ENCODE data around the gene SRSF10. TPM values are rescaled to one million over a fixed set of nuclear protein-coding genes. Genes with fewer than 3 reads are reported as not detected.

The SRSF10 gene
- 10 to 100 TPM; 40.7 to 65.8 (median 52.8) TPM for total RNA-seq
- polyA plus RNA-seq = 10 to 100 TPM; 32.9 to 70.2 TPM
- long read RNA-seq, donor 1, partial matches to known transcripts = 3 of 13 reads
- long read RNA-seq, donor 1, other reads (novel, unspliced or antisense) = 10 of 13 reads
- long read RNA-seq, donor 2, partial matches to known transcripts = 4 of 18 reads
- long read RNA-seq, donor 2, other reads (novel, unspliced or antisense) = 10 of 18 reads
- long read RNA-seq, donor 3, partial matches to known transcripts = 4 of 23 reads
- long read RNA-seq, donor 3, other reads (novel, unspliced or antisense) = 17 of 23 reads

GRCh38 chr1:23979881-23980727 is at the start of gene SRSF10:
Gene SRSF10, minus strand, starts transcription at chr1:23980327. Its CDS starts 72 bp downstream, at chr1:23980255.
- intact Hi-C loops (cut with DNase I) = loop anchor here (1.0 to 5.0 kb wide), 10 partner anchors 19 to 49 kb away; no protein-coding TSS in a partner anchor
- peak; percentile 98 for DNase-seq
- H3K36me3 ChIP-seq = peaks cover 0 to 33% (median 0%) of the 10 kb centered on the region in 9 donors
- no peaks in the 10 kb centered on the region for H3K27me3 ChIP-seq
- H3K4me3 ChIP-seq = peak within 1 kb of the TSS; percentile 64 to 96 (median 86)
- peaks cover 4 to 57% (median 49%) of the 10 kb centered on the region in 9 donors for H3K4me1 ChIP-seq
- H3K27ac ChIP-seq = peak within 1 kb of the TSS; percentile 63 to 99 (median 96)
- TF ChIP-seq CTCF (IDR thresholded peaks at IDR 0.05) = peak in 8 of 9 donors; percentile 18 to 81 (median 35)
- H3K9me3 ChIP-seq = no peaks in the 10 kb centered on the region
- 1% methylated on average over 84 of the region's 84 CpGs for WGBS, 2 donors
- peak; percentile 99 to 100 (median 99) for ATAC-seq

DNA sequence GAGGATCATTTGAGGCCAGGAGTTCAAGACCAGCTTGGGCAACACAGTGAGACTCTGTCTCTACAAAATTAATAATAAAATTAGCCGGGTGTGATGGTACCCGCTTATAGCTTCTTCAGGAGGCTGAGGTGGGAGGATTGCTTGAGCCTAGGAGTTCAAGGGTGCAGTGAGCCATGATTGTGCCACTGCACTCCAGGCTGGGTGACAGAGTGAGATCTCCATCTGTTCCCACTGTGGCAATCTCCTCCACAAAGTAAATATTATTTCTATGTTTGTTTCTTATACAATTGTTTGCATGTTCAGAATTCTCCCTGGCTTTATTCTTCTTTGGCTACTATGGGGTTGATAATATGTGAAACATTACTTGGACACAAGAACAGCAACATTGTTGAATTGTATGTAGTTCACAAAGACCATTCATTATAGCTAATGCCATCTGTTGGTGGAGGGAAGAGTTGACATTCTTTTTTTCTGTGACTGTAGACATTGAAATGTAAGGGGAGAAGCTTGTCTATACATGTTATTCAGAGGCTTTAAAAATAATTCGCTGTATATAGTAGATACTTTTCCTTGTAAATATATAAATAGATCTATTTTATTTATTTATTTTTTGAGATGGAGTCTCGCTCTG is 47.8 kb upstream of the SRSF10 start:
- H3K4me3 ChIP-seq = no peak overlapping the region
- intact Hi-C loops (cut with DNase I) = loop anchor here in 8 of 10 donors (1.0 to 10.0 kb wide), 11 partner anchors 48 to 253 kb away; partner anchors contain the start of genes PNRC2 (in 3 of the 8), FUCA1 (in 2 of the 8), HMGCL (in 1 of the 8) and PITHD1 (in 1 of the 8)
- no peaks in the 10 kb centered on the region for H3K9me3 ChIP-seq
- peaks cover 0 to 10% (median 0%) of the 10 kb centered on the region in 9 donors for H3K4me1 ChIP-seq
- no peaks in the 10 kb centered on the region for H3K36me3 ChIP-seq
- H3K27me3 ChIP-seq = no peaks in the 10 kb centered on the region
- ATAC-seq = peak in 7 of 8 donors; percentile 60 to 83 (median 75)
- TF ChIP-seq CTCF (IDR thresholded peaks at IDR 0.05) = peak; percentile 53 to 85 (median 64)
- H3K27ac ChIP-seq = no peak overlapping the region
- 79 to 80% methylated on average over 4 of the region's 4 CpGs for WGBS, 2 donors
- no peak for DNase-seq

DNA sequence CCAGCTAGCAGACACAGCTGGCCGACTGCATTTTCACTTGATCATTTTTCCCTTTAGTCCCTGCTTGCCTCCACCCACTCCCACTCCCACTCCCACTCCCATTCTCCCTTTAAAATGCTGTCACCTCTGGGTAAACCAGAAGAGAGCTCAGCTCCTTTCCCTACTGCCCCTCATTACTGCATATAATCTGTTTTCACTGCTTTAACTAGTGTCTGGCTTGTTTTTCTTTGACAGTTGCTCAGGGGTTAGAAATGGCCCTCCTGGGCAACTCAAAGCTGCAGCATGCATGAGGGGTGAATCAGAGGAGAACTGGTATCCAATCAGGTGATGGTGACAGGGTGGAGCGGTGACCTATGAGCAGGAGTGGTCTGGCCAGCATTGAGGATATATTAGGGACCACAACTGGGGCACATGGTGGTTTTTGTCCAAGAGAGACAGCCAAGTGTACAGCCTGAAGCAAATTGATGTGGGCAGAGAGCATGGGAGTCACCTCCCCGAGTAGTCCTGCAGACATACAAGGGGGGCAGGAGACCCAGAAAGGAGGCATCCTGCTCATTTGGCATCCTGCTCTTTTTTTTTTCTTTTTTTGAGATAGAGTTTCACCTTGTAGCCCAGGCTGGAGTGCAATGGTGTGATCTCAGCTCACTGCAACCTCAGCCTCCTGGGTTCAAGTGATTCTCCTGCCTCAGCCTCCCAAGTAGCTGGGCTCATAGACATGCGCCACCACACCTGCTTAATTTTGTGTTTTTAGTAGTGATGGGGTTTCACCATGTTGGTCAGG is 42.6 kb upstream of the SRSF10 start:
- no peaks in the 10 kb centered on the region for H3K9me3 ChIP-seq
- TF ChIP-seq CTCF (IDR thresholded peaks at IDR 0.05) = no peak
- H3K36me3 ChIP-seq = no peaks in the 10 kb centered on the region
- peak overlapping the region in 9 of 10 donors; percentile 16 to 97 (median 92) for H3K27ac ChIP-seq
- ATAC-seq (peak in 3 of 8 donors; percentile 31 to 49 (median 45)), DNase-seq (no peak)
- no peaks in the 10 kb centered on the region for H3K27me3 ChIP-seq
- H3K4me1 ChIP-seq = peaks cover 31 to 59% (median 40%) of the 10 kb centered on the region in 9 donors
- H3K4me3 ChIP-seq = no peak overlapping the region
- intact Hi-C loops (cut with DNase I) = loop anchor here in 7 of 10 donors (2.0 to 10.0 kb wide), 7 partner anchors 42 to 248 kb away; partner anchors contain the start of genes PNRC2 (in 4 of the 7), SRSF10 (in 2 of the 7), FUCA1 (in 1 of the 7) and HMGCL (in 1 of the 7)
- 68 to 85% methylated on average over 4 of the region's 4 CpGs for WGBS, 2 donors

All from heart right ventricle (tissue), 16 donors.